MM.1S (cell line): Measurements from ENCODE around the gene ACTN1.

Experiments
- DNase-seq: peaks from one replicate; pipeline ENCODE4 v3.0.0-alpha.2; 2015
- H2AFZ ChIP-seq: fragments of 300-600 bp; sonication (generic); 2 replicates; pipeline ENCODE4 v1.6.0; 2016; ENCODE audit warnings: antibody characterized with exemption, low read length
- H3F3A ChIP-seq: fragments of 300-600 bp; sonication (generic); 2 replicates; pipeline ENCODE4 v1.6.1; 2016; ENCODE audit warnings: mild to moderate bottlenecking, antibody characterized with exemption, low read length, moderate library complexity, mixed read lengths; ENCODE audit not compliant: insufficient read depth
- H3K27ac ChIP-seq: fragments of 300-600 bp; sonication (generic); 2 replicates; pipeline ENCODE4 v1.5.1; 2016; ENCODE audit warnings: mild to moderate bottlenecking, low read length
- H3K27me3 ChIP-seq: fragments of 300-600 bp; sonication (generic); replicated peaks from 2 replicates; pipeline ENCODE4 v1.6.0; 2016; ENCODE audit warnings: low read length; ENCODE audit not compliant: insufficient read depth
- H3K36me3 ChIP-seq: fragments of 300-600 bp; sonication (generic); replicated peaks from 2 replicates; pipeline ENCODE4 v1.6.1; 2016; ENCODE audit warnings: mild to moderate bottlenecking, low read length, mixed read lengths; ENCODE audit not compliant: insufficient read depth
- H3K4me1 ChIP-seq: fragments of 300-600 bp; sonication (generic); 2 replicates; pipeline ENCODE4 v1.6.1; 2016; ENCODE audit warnings: low read length, mixed read lengths
- H3K4me2 ChIP-seq: fragments of 300-600 bp; sonication (generic); 2 replicates; pipeline ENCODE4 v1.6.0; 2016; ENCODE audit warnings: low read depth, low read length
- H3K4me3 ChIP-seq: fragments of 300-600 bp; sonication (generic); 2 replicates; pipeline ENCODE4 v1.5.1; 2016; ENCODE audit warnings: low read length, mixed read lengths
- H3K79me2 ChIP-seq: fragments of 300-600 bp; sonication (generic); 2 replicates; pipeline ENCODE4 v1.6.1; 2016; ENCODE audit warnings: mixed run types, low read length, mixed read lengths
- H3K9ac ChIP-seq: fragments of 300-600 bp; sonication (generic); 2 replicates; pipeline ENCODE4 v1.6.1; 2016; ENCODE audit warnings: low read length, mixed read lengths
- H3K9me2 ChIP-seq: fragments of 300-600 bp; sonication (generic); replicated peaks from 2 replicates; pipeline ENCODE4 v1.6.1; 2016; ENCODE audit warnings: mild to moderate bottlenecking, low read length, mixed read lengths; ENCODE audit not compliant: insufficient read depth
- H3K9me3 ChIP-seq: fragments of 300-600 bp; sonication (generic); replicated peaks from 2 replicates; pipeline ENCODE4 v1.6.1; 2016; ENCODE audit warnings: mild to moderate bottlenecking, low read length, mixed read lengths; ENCODE audit not compliant: insufficient read depth
- H4K20me1 ChIP-seq: fragments of 300-600 bp; sonication (generic); 2 replicates; pipeline ENCODE4 v1.6.1; 2016; ENCODE audit warnings: mild to moderate bottlenecking, low read length, moderate library complexity, mixed read lengths; ENCODE audit not compliant: insufficient read depth
- CTCF ChIP-seq: fragments of 300-600 bp; sonication (generic); IDR thresholded peaks from 2 replicates; pipeline ENCODE4 v1.5.1; 2016; ENCODE audit warnings: antibody characterized with exemption, low read length, mixed read lengths
- EZH2 ChIP-seq: fragments of 300-600 bp; sonication (generic); optimal IDR thresholded peaks from 2 replicates; pipeline ENCODE3; 2017; ENCODE audit warnings: low read depth, mild to moderate bottlenecking, antibody characterized with exemption, low read length, mixed read lengths
- EZH2phosphoT487 ChIP-seq: fragments of 300-600 bp; sonication (generic); IDR thresholded peaks from 2 replicates; pipeline ENCODE4 v1.6.1; 2018; ENCODE audit warnings: antibody characterized with exemption, low read length

The ACTN1 gene

DNA sequence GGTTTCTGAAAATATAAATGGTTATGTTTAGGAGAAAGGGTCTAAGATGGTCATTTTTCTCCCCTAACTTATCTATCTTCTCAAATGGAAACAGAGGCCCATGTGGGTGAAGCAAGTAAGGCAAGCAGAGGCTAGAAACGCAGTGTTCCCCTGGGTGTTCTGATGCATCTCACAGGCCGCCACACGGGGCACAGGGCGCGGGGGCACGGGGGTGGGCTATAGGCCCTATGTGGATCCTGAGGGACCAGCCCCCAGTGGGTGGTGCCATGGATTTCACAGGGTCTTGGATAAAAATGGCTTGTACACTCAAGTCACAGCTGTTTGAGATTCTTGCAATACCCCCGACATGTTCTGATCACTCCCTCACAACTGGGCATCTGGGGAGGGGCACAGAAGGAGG lies 17.7 kb downstream of the ACTN1 start:
- Histone ChIP-seq H3K4me2 (no peak overlapping the region), H3K9ac (no peak overlapping the region), H3K9me2 (no peaks in the 10 kb centered on the region), H3K27ac (no peak overlapping the region), H3F3A (no peaks in the 10 kb centered on the region), H2AFZ (no peak overlapping the region), H3K36me3 (no peaks in the 10 kb centered on the region), H3K4me3 (no peak overlapping the region), H3K4me1 (no peaks in the 10 kb centered on the region), H3K27me3 (no peaks in the 10 kb centered on the region), H3K79me2 (no peaks in the 10 kb centered on the region), H4K20me1 (no peaks in the 10 kb centered on the region), H3K9me3 (no peaks in the 10 kb centered on the region)
- no peak for DNase-seq
- no peak for TF ChIP-seq EZH2phosphoT487
- TF ChIP-seq CTCF = no peak
- no peak for TF ChIP-seq EZH2

DNA sequence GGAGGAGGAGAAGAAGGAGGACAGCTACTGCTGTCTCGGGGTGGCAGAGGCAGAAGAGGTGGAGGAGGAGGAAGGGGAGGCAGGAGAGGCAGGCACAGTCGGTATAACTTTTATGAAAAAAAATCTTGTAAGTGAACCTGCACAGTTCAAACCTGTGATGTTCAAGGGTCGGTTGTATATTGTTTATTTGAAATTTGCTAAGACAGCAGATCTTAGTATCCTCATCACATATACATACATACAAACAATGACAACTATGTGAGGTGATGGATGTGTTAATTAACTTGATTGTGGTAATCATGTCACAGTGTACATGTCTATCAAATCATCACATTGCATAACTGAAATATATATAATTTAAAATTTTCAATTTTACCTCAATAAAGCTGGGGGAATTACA lies 19.0 kb downstream of the ACTN1 start:
- Histone ChIP-seq H3F3A (no peaks in the 10 kb centered on the region), H3K9ac (no peak overlapping the region), H3K27ac (no peak overlapping the region), H4K20me1 (no peaks in the 10 kb centered on the region), H3K36me3 (no peaks in the 10 kb centered on the region), H2AFZ (no peak overlapping the region), H3K4me1 (no peaks in the 10 kb centered on the region), H3K79me2 (no peaks in the 10 kb centered on the region), H3K27me3 (no peaks in the 10 kb centered on the region), H3K4me2 (no peak overlapping the region), H3K4me3 (no peak overlapping the region), H3K9me2 (no peaks in the 10 kb centered on the region), H3K9me3 (no peaks in the 10 kb centered on the region)
- DNase-seq = no peak
- no peak for TF ChIP-seq EZH2
- TF ChIP-seq EZH2phosphoT487 = no peak
- TF ChIP-seq CTCF = no peak

DNA sequence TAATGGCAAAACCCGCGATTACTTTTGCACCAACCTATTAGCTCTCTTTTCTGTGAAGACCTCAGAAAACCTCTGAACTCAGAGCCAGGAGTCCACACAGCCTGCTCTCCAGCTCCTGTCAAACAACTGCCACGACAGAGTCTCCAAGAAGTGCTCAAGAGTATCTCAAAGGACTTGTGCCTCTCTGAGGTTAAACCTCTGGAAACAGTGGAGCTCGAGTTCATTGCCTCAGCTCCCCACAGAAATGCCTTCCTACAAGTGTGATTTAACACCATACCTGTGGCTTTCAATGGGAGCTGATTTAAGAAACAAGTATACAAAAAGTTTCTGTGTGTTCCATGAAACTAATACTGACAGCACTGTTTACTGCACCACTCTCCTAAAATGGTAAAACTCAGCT lies 20.1 kb downstream of the ACTN1 start:
- H3K4me2 ChIP-seq = no peak overlapping the region
- no peaks in the 10 kb centered on the region for H3K79me2 ChIP-seq
- no peaks in the 10 kb centered on the region for H3K27me3 ChIP-seq
- no peak overlapping the region for H3K27ac ChIP-seq
- no peak for DNase-seq
- H3K4me3 ChIP-seq = no peak overlapping the region
- TF ChIP-seq EZH2phosphoT487 = no peak
- no peak for TF ChIP-seq EZH2
- TF ChIP-seq CTCF = no peak
- no peaks in the 10 kb centered on the region for H3K9me3 ChIP-seq
- no peaks in the 10 kb centered on the region for H3K36me3 ChIP-seq
- H2AFZ ChIP-seq = no peak overlapping the region
- H3K9me2 ChIP-seq = no peaks in the 10 kb centered on the region
- no peak overlapping the region for H3K9ac ChIP-seq
- no peaks in the 10 kb centered on the region for H3K4me1 ChIP-seq
- H3F3A ChIP-seq = no peaks in the 10 kb centered on the region
- H4K20me1 ChIP-seq = no peaks in the 10 kb centered on the region

GRCh38 chr14:68958553-68958952 lies 20.5 kb downstream of the ACTN1 start:
- no peak overlapping the region for H2AFZ ChIP-seq
- no peak overlapping the region for H3K9ac ChIP-seq
- H3F3A ChIP-seq = no peaks in the 10 kb centered on the region
- H3K4me3 ChIP-seq = no peak overlapping the region
- no peaks in the 10 kb centered on the region for H3K4me1 ChIP-seq
- no peak for DNase-seq
- no peak overlapping the region for H3K4me2 ChIP-seq
- H3K9me2 ChIP-seq = no peaks in the 10 kb centered on the region
- no peaks in the 10 kb centered on the region for H3K27me3 ChIP-seq
- no peak for TF ChIP-seq EZH2
- TF ChIP-seq CTCF = no peak
- no peak for TF ChIP-seq EZH2phosphoT487
- H4K20me1 ChIP-seq = no peaks in the 10 kb centered on the region
- H3K36me3 ChIP-seq = no peaks in the 10 kb centered on the region
- no peaks in the 10 kb centered on the region for H3K9me3 ChIP-seq
- H3K27ac ChIP-seq = no peak overlapping the region
- H3K79me2 ChIP-seq = no peaks in the 10 kb centered on the region
